Brain pericyte (primary cell): ENCODE measurements around the gene NFKB1.
A peak's percentile ranks its signal among the peaks of the same experiment; 100 is the strongest.
"Not testable (repeated sequence)": the region's sequence is repeated elsewhere in the genome, so short reads cannot be mapped to it uniquely, and the experiment has no call there.

ENCODE experiments used
- DNase-seq: peaks from one replicate; pipeline ENCODE4 v3.0.0-alpha.2; 2012; ENCODE audit warnings: low read depth, low spot score

NFKB1 gene

GRCh38 chr4:102500696-102501446 lies at the start of gene NFKB1:
TSS of gene NFKB1 (plus strand) at chr4:102501359. CDS start at chr4:102525519, 24,160 bp downstream.
- peak; percentile 17 for DNase-seq

DNA sequence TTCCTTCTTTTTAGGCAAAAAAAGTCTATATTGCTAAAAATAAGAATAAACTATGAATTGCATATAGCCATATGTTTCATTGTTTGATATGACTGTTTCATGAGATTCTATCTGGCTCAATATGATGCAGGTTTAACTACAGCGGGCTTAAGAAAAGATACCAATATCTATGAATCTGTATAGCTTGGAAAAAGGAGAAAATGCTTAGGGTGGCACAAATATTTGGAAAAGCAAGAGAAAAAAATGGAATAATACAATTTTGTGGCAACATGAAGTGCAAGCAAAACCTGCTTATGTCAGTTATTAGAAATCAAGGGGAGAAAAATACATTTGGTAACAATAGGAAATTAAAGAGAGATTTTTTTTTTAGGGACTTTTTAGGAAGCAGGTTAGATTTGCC lies 48.3 kb upstream of the NFKB1 start:
- DNase-seq = no peak

- no peak for DNase-seq
Measured at GRCh38 chr4:102453827-102454226, 47.3 kb upstream of the NFKB1 start.

DNA sequence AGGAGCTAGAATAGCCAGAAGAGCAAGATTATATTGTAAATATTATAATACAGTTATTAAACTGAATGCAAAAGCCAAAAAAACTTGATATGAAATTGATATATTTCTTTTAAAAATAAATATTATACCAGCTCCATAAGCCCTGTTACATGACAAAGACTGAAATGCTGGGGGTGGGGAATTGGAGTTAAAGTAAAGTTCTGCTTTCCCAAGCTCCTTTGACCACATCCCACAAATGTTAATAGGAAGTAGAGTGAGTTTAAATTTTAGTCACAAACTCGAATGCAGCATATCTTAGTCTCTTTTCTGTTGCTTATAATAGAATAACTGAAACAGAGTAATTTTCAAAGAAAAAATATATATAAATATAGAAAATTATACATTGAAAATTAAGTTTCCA lies 46.9 kb upstream of the NFKB1 start:
- no peak for DNase-seq

DNA sequence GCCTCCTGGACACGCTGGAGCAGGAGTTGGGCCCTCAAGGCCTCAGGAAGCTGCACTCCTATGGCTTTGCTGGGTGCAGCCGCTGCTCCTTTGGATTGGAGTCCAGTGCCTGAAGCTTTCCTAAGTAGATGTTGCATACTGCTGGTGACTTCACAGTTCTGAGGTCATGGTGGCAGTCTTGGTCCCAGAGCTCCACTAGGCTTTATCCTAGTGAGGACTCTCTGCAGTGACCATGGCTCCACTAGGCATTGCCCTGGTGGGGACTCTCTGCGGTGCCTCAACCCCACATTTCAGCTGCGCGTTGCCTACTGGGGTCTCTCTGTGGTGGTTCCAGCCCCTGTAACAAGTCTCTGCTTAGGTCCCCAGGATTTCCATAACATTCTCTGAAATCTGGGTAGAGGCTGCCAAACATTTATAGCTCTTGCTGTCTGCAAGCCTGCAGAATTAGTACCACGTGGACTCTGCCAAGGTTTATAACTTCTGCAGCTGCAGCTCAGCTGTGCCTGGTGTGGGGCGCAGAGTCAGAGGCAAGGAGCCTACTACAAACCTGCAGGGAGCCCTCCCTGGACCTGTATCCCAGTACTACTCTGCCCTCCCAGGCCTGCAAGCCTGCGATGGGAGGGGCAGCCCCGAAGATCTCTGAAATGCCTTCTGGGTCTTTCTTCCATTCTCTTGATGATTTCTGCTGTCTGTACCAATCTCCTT lies 46.0 kb upstream of the NFKB1 start:
- DNase-seq = no peak

- DNase-seq = no peak
Measured at GRCh38 chr4:102455750-102456149, 45.4 kb upstream of the NFKB1 start.

DNA sequence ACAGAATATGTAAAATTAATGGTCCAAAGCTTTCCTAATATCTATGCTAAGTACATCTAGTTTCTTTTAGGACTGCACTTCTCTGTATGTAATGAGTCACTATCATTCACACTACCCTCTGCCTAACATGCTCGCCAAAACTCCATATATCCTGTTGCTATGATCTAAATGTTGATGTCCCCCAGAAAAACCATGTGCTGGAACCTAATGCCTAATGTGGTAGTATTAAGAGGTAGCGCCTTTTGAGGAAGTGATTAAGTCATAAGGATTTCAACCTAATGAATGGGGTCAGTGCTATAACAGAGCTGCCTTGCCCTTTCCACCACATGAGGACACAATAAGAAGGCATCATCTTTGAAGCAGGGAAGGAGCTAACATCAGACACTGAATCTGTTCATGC lies 34.9 kb upstream of the NFKB1 start:
- no peak for DNase-seq

DNA sequence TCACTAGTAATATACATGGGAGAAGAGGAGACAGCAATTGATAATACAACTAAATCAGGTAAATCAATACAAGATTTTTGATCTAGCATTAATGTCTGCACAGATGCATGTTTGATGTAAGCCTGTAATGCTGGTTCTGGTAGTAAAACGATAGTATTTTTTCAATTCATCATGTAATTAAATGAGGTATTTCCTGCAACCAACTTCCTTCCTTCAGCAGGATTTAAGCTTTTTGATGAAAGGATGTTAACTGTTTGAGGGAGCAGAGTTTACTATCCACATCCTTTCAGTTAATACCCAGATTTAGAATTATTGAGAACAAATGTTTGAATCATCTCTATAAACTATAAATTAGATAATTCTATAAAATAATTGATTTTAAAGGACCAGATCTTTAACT lies 31.4 kb upstream of the NFKB1 start:
- no peak for DNase-seq

GRCh38 chr4:102472441-102473013 lies 28.6 kb upstream of the NFKB1 start:
- no peak for DNase-seq

- no peak for DNase-seq
Measured at GRCh38 chr4:102473476-102473875, 27.7 kb upstream of the NFKB1 start.

- no peak for DNase-seq
Measured at GRCh38 chr4:102474736-102475504, 26.2 kb upstream of the NFKB1 start.

DNA sequence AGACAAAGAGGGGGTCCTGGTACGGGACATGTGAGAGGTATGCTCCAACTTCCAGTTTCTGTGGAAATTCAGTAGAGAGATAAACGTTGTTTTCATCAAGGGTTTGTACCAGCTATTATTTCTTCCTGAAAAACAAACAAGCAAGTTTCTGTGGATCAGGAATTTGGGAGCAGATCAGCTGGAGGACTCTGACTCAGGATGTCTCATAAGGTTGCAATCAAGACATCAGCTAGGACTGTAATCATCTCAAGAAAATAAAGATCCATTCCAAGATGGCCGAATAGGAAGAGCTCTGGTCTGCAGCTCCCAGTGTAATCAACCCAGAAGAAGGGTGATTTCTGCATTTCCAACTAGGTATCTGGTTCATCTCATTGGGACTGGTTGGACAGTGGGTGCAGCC lies 23.5 kb upstream of the NFKB1 start:
- DNase-seq = no peak

DNA sequence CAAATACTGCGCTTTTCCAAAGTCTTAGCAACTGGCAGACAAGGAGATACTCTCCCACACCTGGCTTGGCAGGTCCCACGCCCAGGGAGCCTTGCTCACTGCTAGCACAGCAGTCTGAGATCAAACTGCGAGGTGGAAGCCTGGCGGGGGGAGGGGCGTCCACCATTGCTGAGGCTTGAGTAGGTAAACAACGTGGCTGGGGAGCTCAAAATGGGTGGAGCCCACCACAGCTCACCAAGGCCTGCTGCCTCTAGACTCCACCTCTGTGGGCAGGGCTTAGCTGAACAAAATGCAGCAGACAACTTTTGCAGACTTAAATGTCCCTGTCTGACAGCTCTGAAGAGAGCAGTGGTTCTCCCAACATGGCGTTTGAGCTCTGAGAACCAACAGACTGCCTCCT lies 23.0 kb upstream of the NFKB1 start:
- no peak for DNase-seq

DNA sequence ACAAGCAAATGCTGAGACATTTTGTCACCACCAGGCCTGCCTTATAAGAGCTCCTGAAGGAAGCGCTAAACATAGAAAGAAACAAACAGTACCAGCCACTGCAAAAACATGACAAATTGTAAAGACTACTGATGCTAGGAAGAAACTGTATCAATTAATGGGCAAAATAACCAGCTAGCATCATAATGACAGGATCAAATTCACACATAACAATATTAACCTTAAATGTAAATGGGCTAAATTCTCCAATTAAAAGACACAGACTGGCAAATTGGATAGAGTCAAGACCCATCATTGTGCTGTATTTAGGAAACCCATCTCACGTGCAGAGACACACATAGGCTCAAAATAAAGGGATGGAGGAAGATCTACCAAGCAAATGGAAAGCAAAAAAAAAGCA lies 21.3 kb upstream of the NFKB1 start:
- DNase-seq = not testable (repeated sequence)

DNA sequence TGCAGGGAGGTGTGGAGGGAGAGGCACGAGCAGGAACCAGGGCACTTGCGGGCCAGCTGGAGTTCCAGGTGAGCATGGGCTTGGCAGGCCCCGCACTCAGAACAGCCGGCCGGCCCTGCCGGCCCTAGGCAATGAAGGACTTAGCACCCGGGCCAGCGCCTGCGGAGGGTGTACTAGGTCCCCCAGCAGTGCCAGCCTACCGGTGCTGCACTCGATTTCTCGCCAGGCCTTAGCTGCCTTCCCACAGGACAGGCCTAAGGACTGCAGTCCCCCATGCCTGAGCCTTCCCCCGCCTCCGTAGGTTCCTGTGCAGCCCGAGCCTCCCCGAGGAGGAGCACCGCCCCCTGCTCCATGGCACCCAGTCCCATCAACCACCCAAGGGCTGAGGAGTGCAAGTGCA lies 18.0 kb upstream of the NFKB1 start:
- DNase-seq = no peak

GRCh38 chr4:102483990-102484692 lies 17.0 kb upstream of the NFKB1 start:
- not testable (repeated sequence) for DNase-seq

- DNase-seq = no peak
Measured at GRCh38 chr4:102492531-102493241, 8.5 kb upstream of the NFKB1 start.

DNA sequence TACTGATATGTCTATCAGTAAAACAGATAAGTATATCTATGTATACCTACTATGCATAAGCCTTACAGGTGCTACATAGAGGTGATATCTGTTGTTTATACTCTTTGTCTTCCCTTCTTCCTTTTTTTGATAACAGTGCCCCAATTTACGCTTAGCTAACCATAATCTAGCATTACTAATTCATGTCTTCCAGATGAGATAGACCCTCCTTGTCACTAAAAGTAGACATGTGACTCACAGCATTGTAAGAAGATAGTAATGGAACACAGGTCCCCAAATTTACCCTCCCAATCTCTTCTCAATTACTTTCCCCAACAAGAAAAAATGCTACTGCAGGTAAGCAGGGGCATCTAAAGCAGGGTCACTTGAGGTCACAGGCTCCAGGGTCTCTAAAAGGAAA lies 7.9 kb upstream of the NFKB1 start:
- no peak for DNase-seq

DNA sequence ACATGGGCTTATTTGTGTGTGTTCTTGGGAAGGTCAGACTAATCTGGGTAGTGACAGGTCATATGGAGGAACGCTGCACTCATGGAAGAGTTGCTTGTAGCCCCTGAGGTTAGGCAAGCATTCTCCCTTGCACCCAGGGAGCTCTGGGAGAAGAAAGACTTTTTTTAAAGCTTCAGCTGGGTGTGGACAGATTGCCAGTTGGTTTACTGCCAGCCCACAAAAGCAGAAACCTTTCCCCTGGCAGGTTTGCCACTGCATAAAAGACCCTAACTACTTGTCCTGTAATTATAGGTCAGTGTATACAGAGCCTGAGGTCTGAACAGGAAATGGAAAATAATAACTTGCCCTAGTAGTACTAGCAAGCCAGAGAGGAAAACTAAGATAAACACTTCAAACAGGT lies 7.4 kb upstream of the NFKB1 start:
- no peak for DNase-seq

DNA sequence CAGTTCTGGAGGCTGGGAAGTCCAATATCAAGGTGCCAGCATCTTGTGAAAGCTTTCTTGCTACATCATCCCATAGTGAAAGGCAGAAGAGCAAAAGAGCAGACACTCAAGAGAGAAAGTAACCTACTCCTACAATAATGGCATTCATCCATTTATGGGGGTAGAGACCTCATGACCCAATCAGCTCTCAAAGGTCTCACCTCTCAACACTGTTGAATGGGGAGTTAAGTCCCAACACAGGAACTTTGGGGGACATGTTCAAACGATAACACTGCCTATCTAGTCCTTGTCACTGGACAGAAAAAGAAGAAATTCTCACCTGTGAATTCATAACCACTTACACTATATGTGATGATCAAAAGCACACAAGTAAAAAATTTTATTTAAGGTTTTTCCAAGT lies 6.6 kb upstream of the NFKB1 start:
- no peak for DNase-seq

DNA sequence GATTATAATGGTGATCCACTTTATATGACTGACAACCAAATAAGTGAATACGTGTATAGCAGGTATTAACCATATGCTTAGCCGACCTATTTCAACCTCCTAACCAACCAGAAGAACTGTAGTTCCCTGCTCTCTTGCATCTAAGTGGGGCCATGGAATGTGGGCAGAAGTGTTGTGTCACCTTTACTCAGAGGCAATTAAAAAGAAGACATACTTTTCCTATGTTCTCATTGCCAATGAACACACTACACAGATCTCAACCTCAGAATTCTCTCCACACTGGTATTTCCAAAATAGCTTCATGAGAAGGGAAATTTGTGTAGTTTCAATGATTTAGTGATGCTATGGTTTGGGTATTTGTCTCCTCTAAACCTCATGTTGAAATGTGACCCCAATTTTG lies 3.2 kb upstream of the NFKB1 start:
- DNase-seq = no peak
